NCI-H1417 (cell line): Measurements from ENCODE around the gene OXSR1.
A peak's percentile ranks its signal among the peaks of the same experiment; 100 is the strongest.
"Not testable (repeated sequence)": the region's sequence is repeated elsewhere in the genome, so short reads cannot be mapped to it uniquely, and the experiment has no call there.

Experiments
- DNase-seq, 3 experiments: peaks; one replicate each; lab custom pipeline; 2025; lab: John Stamatoyannopoulos, UW

The OXSR1 gene

GRCh38 chr3:38141952-38142273 lies 23.4 kb upstream of the OXSR1 start:
- DNase-seq: no peak

GRCh38 chr3:38142959-38143358 lies 22.4 kb upstream of the OXSR1 start:
- no peak for DNase-seq

- no peak for DNase-seq
Observed at GRCh38 chr3:38143511-38143910, 21.8 kb upstream of the OXSR1 start.

- DNase-seq: no peak
Observed at GRCh38 chr3:38146504-38146903, 18.8 kb upstream of the OXSR1 start.

- DNase-seq: no peak
Observed at GRCh38 chr3:38147421-38147820, 17.9 kb upstream of the OXSR1 start.

GRCh38 chr3:38148311-38148882 lies 16.9 kb upstream of the OXSR1 start:
- no peak for DNase-seq

- DNase-seq: no peak
Observed at GRCh38 chr3:38149708-38150107, 15.6 kb upstream of the OXSR1 start.

GRCh38 chr3:38150780-38151528 lies 14.4 kb upstream of the OXSR1 start:
- DNase-seq: no peak

GRCh38 chr3:38151667-38152265 lies 13.6 kb upstream of the OXSR1 start:
- DNase-seq: no peak

- no peak for DNase-seq
Observed at GRCh38 chr3:38152609-38153008, 12.7 kb upstream of the OXSR1 start.

GRCh38 chr3:38153221-38153620 lies 12.1 kb upstream of the OXSR1 start:
- DNase-seq: no peak

- DNase-seq: peak in 1 of 3 experiments; percentile 50
Observed at GRCh38 chr3:38154033-38154494, 11.3 kb upstream of the OXSR1 start.

- DNase-seq: no peak
Observed at GRCh38 chr3:38154625-38155255, 10.6 kb upstream of the OXSR1 start.

GRCh38 chr3:38155825-38156224 lies 9.5 kb upstream of the OXSR1 start:
- DNase-seq: no peak

- no peak for DNase-seq
Observed at GRCh38 chr3:38157117-38157516, 8.2 kb upstream of the OXSR1 start.

- peak in 2 of 3 experiments; percentile 2 to 44 for DNase-seq
Observed at GRCh38 chr3:38157595-38157994, 7.7 kb upstream of the OXSR1 start.

GRCh38 chr3:38158472-38158871 lies 6.9 kb upstream of the OXSR1 start:
- no peak for DNase-seq

- not testable (repeated sequence) for DNase-seq
Observed at GRCh38 chr3:38160704-38161103, 4.6 kb upstream of the OXSR1 start.

GRCh38 chr3:38163117-38163840 lies 2.1 kb upstream of the OXSR1 start:
- no peak for DNase-seq

GRCh38 chr3:38163841-38164642 lies 1.3 kb upstream of the OXSR1 start:
- no peak for DNase-seq

- DNase-seq: no peak
Observed at GRCh38 chr3:38164643-38164951, 740 bp upstream of the OXSR1 start.
